ENCODE measurements around the gene SHFL. TPM values are rescaled to one million over a fixed set of nuclear protein-coding genes. Genes with fewer than 3 reads are reported as not detected.

Gene SHFL
- total RNA-seq, 1 experiment from 2014 or later = 17.2 TPM

DNA sequence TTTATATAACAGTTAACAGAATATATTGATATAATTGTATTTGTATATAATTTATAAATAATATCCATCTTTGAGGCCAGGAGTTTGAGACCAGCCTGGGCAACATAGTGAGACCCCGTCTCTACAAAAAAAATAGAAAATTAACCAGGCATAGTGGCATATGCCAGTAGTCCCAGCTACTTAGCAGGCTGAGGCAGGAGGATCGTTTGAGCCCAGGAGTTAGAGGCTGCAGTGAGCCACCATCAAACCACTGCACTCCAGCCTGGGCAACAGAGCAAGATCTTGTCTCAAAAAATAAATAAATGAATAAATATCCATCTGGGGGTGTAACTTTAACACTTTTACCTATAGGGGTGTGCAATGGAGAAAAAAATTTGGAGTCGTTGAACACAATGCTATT lies 1.3 kb upstream of the SHFL start:
- Histone ChIP-seq H3K36me3 (ENCODE audit: low read depth, low read length) (no peaks in the 10 kb centered on the region), H3K4me1 (ENCODE audit: insufficient read depth, low read length) (peaks cover 4% of the 10 kb centered on the region; the same call in 1 of the 2 replicates), H3K9ac (ENCODE audit: low read length) (no peak overlapping the region), H3K27me3 (ENCODE audit: low read length) (no peaks in the 10 kb centered on the region), H3K27ac (ENCODE audit: low read length) (no peak overlapping the region), H4K20me1 (ENCODE audit: low read length) (no peaks in the 10 kb centered on the region), H3K9me3 (ENCODE audit: low read length) (no peaks in the 10 kb centered on the region), H3K4me3 (ENCODE audit: low read length) (no peak overlapping the region), H3K79me2 (ENCODE audit: low read length) (no peaks in the 10 kb centered on the region), H3K9me2 (replicated peaks; ENCODE audit: low read length) (no peaks in the 10 kb centered on the region), H3K4me2 (ENCODE audit: low read length) (no peak overlapping the region), H2AFZ (ENCODE audit: low read length) (no peak overlapping the region), H3F3A (ENCODE audit: low read length, unreplicated experiment) (no peaks in the 10 kb centered on the region)
- CTCF ChIA-PET = interaction anchor here (0.6 kb wide), 1 partner anchor 12 kb away, joined by 3 read pairs; no protein-coding TSS in a partner anchor
- no TSS peak for BruUV-seq (replicated peaks)
- intact Hi-C loops (cut with micrococcal nuclease) = no loop called here
- no peak for DNase-seq
- POLR2A ChIA-PET (ENCODE audit: unreplicated experiment) = no interaction called here
- ATAC-seq = no peak
- TF ChIP-seq EZH2 (IDR thresholded peaks at IDR 0.05; ENCODE audit: low read length, unreplicated experiment) = no peak
- TF ChIP-seq EZH2phosphoT487 (IDR thresholded peaks at IDR 0.05; ENCODE audit: borderline replicate concordance, low read length) = no peak
- TF ChIP-seq CTCF (conservative IDR thresholded peaks at IDR 0.05; ENCODE audit: low read depth, low read length) = no peak

- Histone ChIP-seq H3K27ac (ENCODE audit: low read length) (no peak overlapping the region), H3K4me2 (ENCODE audit: low read length) (peak overlapping the region; percentile 98), H3K27me3 (ENCODE audit: low read length) (no peaks in the 10 kb centered on the region), H3K9me2 (replicated peaks; ENCODE audit: low read length) (no peaks in the 10 kb centered on the region), H4K20me1 (ENCODE audit: low read length) (no peaks in the 10 kb centered on the region), H2AFZ (ENCODE audit: low read length) (peak overlapping the region; percentile 98), H3F3A (ENCODE audit: low read length, unreplicated experiment) (no peaks in the 10 kb centered on the region), H3K9me3 (ENCODE audit: low read length) (no peaks in the 10 kb centered on the region), H3K4me1 (ENCODE audit: insufficient read depth, low read length) (peaks cover 4% of the 10 kb centered on the region; the same call in 1 of the 2 replicates), H3K36me3 (ENCODE audit: low read depth, low read length) (no peaks in the 10 kb centered on the region), H3K4me3 (ENCODE audit: low read length) (peak overlapping the region; percentile 95), H3K79me2 (ENCODE audit: low read length) (no peaks in the 10 kb centered on the region), H3K9ac (ENCODE audit: low read length) (peak overlapping the region; percentile 72)
- no peak for DNase-seq
- ChIA-PET POLR2A (ENCODE audit: unreplicated experiment) (no interaction called here), CTCF (no interaction called here)
- intact Hi-C loops (cut with micrococcal nuclease) = no loop called here
- TF ChIP-seq CTCF (conservative IDR thresholded peaks at IDR 0.05; ENCODE audit: low read depth, low read length) (no peak), EZH2phosphoT487 (IDR thresholded peaks at IDR 0.05; ENCODE audit: borderline replicate concordance, low read length) (no peak), EZH2 (IDR thresholded peaks at IDR 0.05; ENCODE audit: low read length, unreplicated experiment) (no peak)
- ATAC-seq = no peak
- no TSS peak for BruUV-seq (replicated peaks)
Observed at GRCh38 chr19:10086591-10087192, 575 bp downstream of the SHFL start.

DNA sequence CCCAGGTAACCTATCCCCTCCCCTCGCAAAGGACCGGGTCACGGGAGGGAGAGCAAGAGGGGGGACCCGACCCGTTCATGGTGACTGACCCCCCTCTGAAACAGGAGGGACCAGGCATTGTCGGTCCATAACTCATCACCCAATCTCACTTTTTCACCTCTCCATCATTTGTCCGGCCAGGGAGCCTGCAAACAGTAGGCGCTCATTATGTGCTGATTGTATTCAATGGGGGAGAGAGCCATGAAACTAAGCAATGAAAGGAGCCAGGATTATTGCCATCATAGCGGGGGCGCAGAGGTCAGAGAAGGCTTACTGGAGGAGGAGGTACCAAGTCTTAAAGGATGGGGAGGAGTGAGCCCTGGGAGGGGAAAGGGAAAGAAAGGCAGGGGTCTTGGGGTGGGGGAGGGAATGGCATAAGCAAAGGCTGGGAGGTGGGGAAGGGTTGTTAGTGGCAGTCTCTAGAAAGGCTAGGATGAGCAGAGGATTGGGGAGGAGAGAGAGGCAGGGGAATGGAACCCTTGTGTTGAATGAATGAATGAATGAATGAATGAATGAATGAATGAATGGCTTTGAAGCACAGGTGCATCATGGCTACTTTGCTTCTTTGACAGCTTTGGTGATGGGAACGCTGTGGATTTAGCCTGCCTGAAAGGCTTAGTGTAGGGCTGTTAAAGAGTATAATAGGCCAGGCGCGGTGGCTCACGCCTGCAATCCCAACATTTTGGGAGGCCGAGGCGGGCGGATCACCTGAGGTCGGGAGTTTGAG lies 1.4 kb downstream of the SHFL start:
- Histone ChIP-seq H3F3A (ENCODE audit: low read length, unreplicated experiment) (no peaks in the 10 kb centered on the region), H4K20me1 (ENCODE audit: low read length) (no peaks in the 10 kb centered on the region), H3K4me1 (ENCODE audit: insufficient read depth, low read length) (peaks cover 4% of the 10 kb centered on the region; the same call in 1 of the 2 replicates), H3K9me3 (ENCODE audit: low read length) (no peaks in the 10 kb centered on the region), H3K36me3 (ENCODE audit: low read depth, low read length) (no peaks in the 10 kb centered on the region), H2AFZ (ENCODE audit: low read length) (no peak overlapping the region), H3K9ac (ENCODE audit: low read length) (no peak overlapping the region), H3K4me3 (ENCODE audit: low read length) (no peak overlapping the region), H3K27ac (ENCODE audit: low read length) (no peak overlapping the region), H3K79me2 (ENCODE audit: low read length) (no peaks in the 10 kb centered on the region), H3K9me2 (replicated peaks; ENCODE audit: low read length) (no peaks in the 10 kb centered on the region), H3K4me2 (ENCODE audit: low read length) (no peak overlapping the region), H3K27me3 (ENCODE audit: low read length) (no peaks in the 10 kb centered on the region)
- ChIA-PET CTCF (no interaction called here), POLR2A (ENCODE audit: unreplicated experiment) (no interaction called here)
- ATAC-seq = no peak
- TF ChIP-seq EZH2 (IDR thresholded peaks at IDR 0.05; ENCODE audit: low read length, unreplicated experiment) (no peak), CTCF (conservative IDR thresholded peaks at IDR 0.05; ENCODE audit: low read depth, low read length) (no peak), EZH2phosphoT487 (IDR thresholded peaks at IDR 0.05; ENCODE audit: borderline replicate concordance, low read length) (no peak)
- BruUV-seq (replicated peaks) = no TSS peak
- intact Hi-C loops (cut with micrococcal nuclease) = no loop called here
- DNase-seq = no peak
